SK-N-SH (cell line): Measurements from ENCODE around the gene PROSER3. TPM values are rescaled to one million over a fixed set of nuclear protein-coding genes. Genes with fewer than 3 reads are reported as not detected.

Source experiments
- CTCF ChIA-PET: fragments of 300-600, 350-600 bp; formaldehyde crosslinking; extraction: SDS; loops from one replicate; lab custom pipeline; 2021; lab: Yijun Ruan, JAX
- POLR2A ChIA-PET: fragments of 350-600 bp; sonication (Branson Sonifier 250); formaldehyde crosslinking; extraction: SDS; loops from one replicate; lab custom pipeline; 2020; ENCODE audit warnings: antibody characterized with exemption, inconsistent platforms; lab: Yijun Ruan, JAX
- DNase-seq: peaks from one replicate; pipeline ENCODE4 v3.0.0; 2012
- H2AFZ ChIP-seq: fragments of 200-600 bp; sonication (generic); 2 replicates; pipeline ENCODE4 v1.8.1; 2016; ENCODE audit warnings: antibody characterized with exemption, mild to moderate bottlenecking, low read depth
- H3F3A ChIP-seq: fragments of 200-600 bp; sonication (generic); replicated peaks from 2 replicates; pipeline ENCODE3; 2016; ENCODE audit warnings: antibody characterized with exemption, mild to moderate bottlenecking; ENCODE audit not compliant: insufficient read depth
- H3K27ac ChIP-seq, 2 experiments: fragments of 200-500 bp in 1 of 2; fragments of 200-600 bp in 1 of 2; sonication (Bioruptor generic) in 1 of 2; sonication (generic), shearing (Covaris generic) in 1 of 2; 2 replicates each; pipeline versions ENCODE4 v1.5.1 to v1.6.1; 2014 to 2016; ENCODE audit warnings: low read depth in 2 of 2, inconsistent platforms in 1 of 2, low read length in 1 of 2, mild to moderate bottlenecking in 1 of 2, mixed read lengths in 1 of 2
- H3K27me3 ChIP-seq: fragments of 200-600 bp; sonication (generic), shearing (Covaris generic); 2 replicates; pipeline ENCODE4 v1.6.1; 2016; ENCODE audit warnings: mixed run types; ENCODE audit not compliant: insufficient read depth
- H3K36me3 ChIP-seq, 2 experiments: fragments of 200-500 bp in 1 of 2; fragments of 200-600 bp in 1 of 2; sonication (Bioruptor generic) in 1 of 2; sonication (generic) in 1 of 2; replicated peaks in 1 of 2; 2 replicates each; pipeline versions ENCODE3 to v1.5.1; 2014 to 2016; ENCODE audit warnings: low read length in 1 of 2, mild to moderate bottlenecking in 1 of 2; ENCODE audit not compliant: insufficient read depth in 2 of 2, control insufficient read depth in 1 of 2
- H3K4me1 ChIP-seq, 2 experiments: fragments of 200-500 bp in 1 of 2; fragments of 200-600 bp in 1 of 2; sonication (Bioruptor generic) in 1 of 2; sonication (generic), shearing (Covaris generic) in 1 of 2; 2 replicates each; pipeline versions ENCODE4 v1.5.1 to v1.6.1; 2014 to 2016; ENCODE audit warnings: low read depth in 1 of 2, low read length in 1 of 2, mixed run types in 1 of 2; ENCODE audit not compliant: insufficient read depth in 2 of 2, control insufficient read depth in 1 of 2
- H3K4me2 ChIP-seq: fragments of 200-600 bp; sonication (generic), shearing (Covaris generic); 2 replicates; pipeline ENCODE4 v1.6.1; 2017; ENCODE audit warnings: mixed run types
- H3K4me3 ChIP-seq, 2 experiments: fragments of 200-500 bp in 1 of 2; fragments of 200-600 bp in 1 of 2; sonication (Bioruptor generic) in 1 of 2; sonication (generic), shearing (Covaris generic) in 1 of 2; 2 replicates each; pipeline versions ENCODE4 v1.5.1 to v1.8.1; 2014 to 2016; ENCODE audit warnings: low read depth in 2 of 2, inconsistent platforms in 1 of 2, low read length in 1 of 2, mild to moderate bottlenecking in 1 of 2, mixed read lengths in 1 of 2, moderate library complexity in 1 of 2
- H3K79me2 ChIP-seq: fragments of 200-600 bp; sonication (generic); 2 replicates; pipeline ENCODE4 v1.8.1; 2017; ENCODE audit warnings: mild to moderate bottlenecking; ENCODE audit not compliant: insufficient read depth
- H3K9ac ChIP-seq: fragments of 200-600 bp; sonication (generic); 2 replicates; pipeline ENCODE4 v1.6.1; 2017; ENCODE audit warnings: mixed run types
- H3K9me2 ChIP-seq: fragments of 200-600 bp; sonication (generic); 2 replicates; pipeline ENCODE4 v1.6.1; 2017; ENCODE audit warnings: mixed run types
- H3K9me3 ChIP-seq: fragments of 200-600 bp; sonication (generic); 2 replicates; pipeline ENCODE4 v1.6.1; 2017; ENCODE audit warnings: mixed run types, mild to moderate bottlenecking, moderate library complexity
- H4K20me1 ChIP-seq: fragments of 200-600 bp; sonication (generic); 2 replicates; pipeline ENCODE4 v1.6.1; 2017; ENCODE audit warnings: mild to moderate bottlenecking, mixed run types; ENCODE audit not compliant: insufficient read depth
- CHD2 ChIP-seq: fragments of 150-350 bp; IDR thresholded peaks from 2 replicates; pipeline ENCODE4 v1.6.1; 2018; ENCODE audit warnings: low read length; ENCODE audit not compliant: partially characterized antibody
- ELF1 ChIP-seq: IDR thresholded peaks from 2 replicates; pipeline ENCODE4 v1.4.0; 2012
- EZH2phosphoT487 ChIP-seq: fragments of 200-600 bp; sonication (generic); IDR thresholded peaks from 2 replicates; pipeline ENCODE4 v1.6.1; 2017; ENCODE audit warnings: low read depth, mixed run types, mild to moderate bottlenecking, antibody characterized with exemption, moderate library complexity, borderline replicate concordance
- FOXJ3 ChIP-seq: sonication (generic); formaldehyde crosslinking; IDR thresholded peaks from 2 replicates; pipeline ENCODE4 v1.5.1; 2020; ENCODE audit warnings: mild to moderate bottlenecking, missing genetic modification reagents
- FOXM1 ChIP-seq: IDR thresholded peaks from 2 replicates; pipeline ENCODE4 v1.4.0; 2012; ENCODE audit warnings: low read depth, mild to moderate bottlenecking
- GABPA ChIP-seq: IDR thresholded peaks from 2 replicates; pipeline ENCODE4 v1.4.0; 2012; ENCODE audit warnings: low read depth, mild to moderate bottlenecking
- GATA2 ChIP-seq: sonication (generic); formaldehyde crosslinking; IDR thresholded peaks from 2 replicates; pipeline ENCODE4 v1.5.0; 2020; ENCODE audit warnings: mild to moderate bottlenecking, missing genetic modification reagents
- MXI1 ChIP-seq: IDR thresholded peaks from 2 replicates; pipeline ENCODE4 v1.6.1; 2012; ENCODE audit warnings: mild to moderate bottlenecking, low read depth, low read length, improper control_type of control experiment
- NFIC ChIP-seq: IDR thresholded peaks from 2 replicates; pipeline ENCODE4 v1.4.0; 2012; ENCODE audit warnings: borderline replicate concordance
- NRF1 ChIP-seq: IDR thresholded peaks from 2 replicates; pipeline ENCODE4 v1.6.1; 2012; ENCODE audit warnings: low read depth, mild to moderate bottlenecking, low read length
- POLR2AphosphoS5 ChIP-seq: IDR thresholded peaks from 2 replicates; pipeline ENCODE4 v1.6.1; 2012; ENCODE audit warnings: low read depth, low read length
- RAD21 ChIP-seq: IDR thresholded peaks from 2 replicates; pipeline ENCODE4 v1.6.1; 2012; ENCODE audit warnings: mild to moderate bottlenecking, low read length
- RCOR1 ChIP-seq: fragments of 150-350 bp; IDR thresholded peaks from 2 replicates; pipeline ENCODE4 v1.6.1; 2017; ENCODE audit warnings: antibody characterized with exemption, low read length
- SMC3 ChIP-seq: IDR thresholded peaks from 2 replicates; pipeline ENCODE4 v1.6.1; 2012; ENCODE audit warnings: low read depth, low read length, improper control_type of control experiment
- TCF12 ChIP-seq: IDR thresholded peaks from 2 replicates; pipeline ENCODE4 v1.4.0; 2012
- TEAD4 ChIP-seq: IDR thresholded peaks from 2 replicates; pipeline ENCODE4 v1.4.0; 2012; ENCODE audit warnings: mild to moderate bottlenecking, borderline replicate concordance; ENCODE audit not compliant: insufficient read depth
- YY1 ChIP-seq: IDR thresholded peaks from 2 replicates; pipeline ENCODE4 v1.4.0; 2012; ENCODE audit warnings: low read depth, mild to moderate bottlenecking
- WGBS: methylation state at CpG from one replicate; pipeline ENCODE4 v1.1.6; 2017; ENCODE audit warnings: low lambda C conversion rate; 5-methylcytosine and 5-hydroxymethylcytosine counted together
- polyA plus RNA-seq, 3 experiments: library from polyadenylated mRNA; depleted of rRNA; stranded (reverse); fragments of >200 nt; gene quantifications; 2 replicates each; pipeline ENCODE4 v1.2.3, GENCODE V29; 2012
- TF ChIP-seq, protein P1 (sequence below): IDR thresholded peaks from 2 replicates; pipeline ENCODE4 v1.4.0; 2012; ENCODE audit warnings: low read depth, borderline replicate concordance
- TF ChIP-seq, protein P2 (sequence below): IDR thresholded peaks from 2 replicates; pipeline ENCODE4 v1.4.0; 2012; ENCODE audit warnings: low read depth
- TF ChIP-seq, protein P3 (sequence below): IDR thresholded peaks from 2 replicates; pipeline ENCODE4 v1.4.0; 2012; ENCODE audit warnings: low read depth, borderline replicate concordance
- TF ChIP-seq, protein P4 (sequence below): fragments of 150-350 bp; IDR thresholded peaks from 2 replicates; pipeline ENCODE4 v1.6.1; 2017; ENCODE audit warnings: antibody characterized with exemption, low read length, low read depth, borderline replicate concordance

The PROSER3 gene
- polyA plus RNA-seq, 1 of the 3 experiments (the other 2 are of a cell fraction) = 12.5 TPM

DNA sequence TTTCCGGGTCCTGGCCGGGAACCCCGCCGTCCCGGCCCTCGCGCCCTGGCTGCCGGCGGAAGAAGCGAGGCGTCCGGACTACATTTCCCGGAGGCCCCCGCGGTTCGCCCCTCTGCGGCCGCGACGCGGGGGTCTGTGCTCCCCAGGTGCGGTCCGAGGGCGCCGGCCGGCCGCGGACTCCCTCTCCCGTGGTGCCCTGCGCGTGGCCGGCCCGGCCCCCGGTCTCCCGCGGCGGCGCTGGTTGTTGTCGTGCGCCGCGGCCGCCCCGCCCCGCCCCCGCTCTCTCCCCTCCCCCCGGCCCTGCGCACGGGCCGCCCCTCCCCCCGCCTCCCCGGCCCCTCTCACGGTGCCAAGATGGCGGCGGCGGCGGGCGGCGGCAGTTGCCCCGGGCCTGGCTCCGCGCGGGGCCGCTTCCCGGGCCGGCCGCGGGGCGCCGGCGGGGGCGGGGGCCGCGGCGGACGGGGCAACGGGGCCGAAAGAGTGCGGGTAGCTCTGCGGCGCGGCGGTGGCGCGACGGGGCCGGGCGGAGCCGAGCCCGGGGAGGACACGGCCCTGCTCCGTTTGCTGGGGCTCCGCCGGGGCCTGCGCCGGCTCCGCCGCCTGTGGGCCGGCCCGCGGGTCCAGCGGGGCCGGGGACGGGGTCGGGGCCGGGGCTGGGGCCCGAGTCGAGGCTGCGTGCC, 40.2 kb upstream of the PROSER3 start, which contains the start of gene KMT2B:
KMT2B (plus strand) TSS at position 339 of the 680 bp plus-strand sequence; CDS start at position 355, 16 bp downstream.
- peak within 1 kb of the TSS; percentile 86 for H2AFZ ChIP-seq
- peaks cover 6 to 25% of the 10 kb centered on the region in 2 experiments for H3K36me3 ChIP-seq
- H3K4me2 ChIP-seq = peak within 1 kb of the TSS; percentile 97
- peaks cover 6% of the 10 kb centered on the region for H3F3A ChIP-seq
- peak; percentile 99 for DNase-seq
- ChIA-PET CTCF (interaction anchor here (1.0 to 1.9 kb wide), 4 partner anchors 19 to 162 kb away, joined by 3 to 4 read pairs (median 3); no protein-coding TSS in a partner anchor), POLR2A (interaction anchor here (1.2 kb wide), 1 partner anchor 23 kb away, joined by 3 read pairs; no protein-coding TSS in a partner anchor)
- peaks cover 28% of the 10 kb centered on the region for H4K20me1 ChIP-seq
- H3K27me3 ChIP-seq = no peaks in the 10 kb centered on the region
- peak within 1 kb of the TSS; percentile 62 to 95 for H3K27ac ChIP-seq
- peak within 1 kb of the TSS; percentile 88 to 91 for H3K4me3 ChIP-seq
- H3K9me2 ChIP-seq = no peaks in the 10 kb centered on the region
- H3K9ac ChIP-seq = peak within 1 kb of the TSS; percentile 69
- peaks cover 5 to 24% of the 10 kb centered on the region in 2 experiments; a peak in 3 of 4 replicates for H3K4me1 ChIP-seq
- H3K79me2 ChIP-seq = peaks cover 28% of the 10 kb centered on the region
- no CpG with 5 or more reads among the region's 109 CpGs for WGBS
- no peaks in the 10 kb centered on the region for H3K9me3 ChIP-seq
- no peak for TF ChIP-seq TEAD4
- TF ChIP-seq RCOR1 = no peak
- peak; percentile 88; the same call in 1 of the 2 replicates for TF ChIP-seq ELF1
- no peak for TF ChIP-seq GATA2
- TF ChIP-seq CHD2 = no peak
- no peak for TF ChIP-seq GABPA
- TF ChIP-seq, protein P1, sequence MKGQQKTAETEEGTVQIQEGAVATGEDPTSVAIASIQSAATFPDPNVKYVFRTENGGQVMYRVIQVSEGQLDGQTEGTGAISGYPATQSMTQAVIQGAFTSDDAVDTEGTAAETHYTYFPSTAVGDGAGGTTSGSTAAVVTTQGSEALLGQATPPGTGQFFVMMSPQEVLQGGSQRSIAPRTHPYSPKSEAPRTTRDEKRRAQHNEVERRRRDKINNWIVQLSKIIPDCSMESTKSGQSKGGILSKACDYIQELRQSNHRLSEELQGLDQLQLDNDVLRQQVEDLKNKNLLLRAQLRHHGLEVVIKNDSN = no peak
- TF ChIP-seq YY1 = peak; percentile 68
- no peak for TF ChIP-seq POLR2AphosphoS5
- TF ChIP-seq NRF1 = 0 out of 2 replicates have a peak, but pooled peaks have one; percentile 5

DNA sequence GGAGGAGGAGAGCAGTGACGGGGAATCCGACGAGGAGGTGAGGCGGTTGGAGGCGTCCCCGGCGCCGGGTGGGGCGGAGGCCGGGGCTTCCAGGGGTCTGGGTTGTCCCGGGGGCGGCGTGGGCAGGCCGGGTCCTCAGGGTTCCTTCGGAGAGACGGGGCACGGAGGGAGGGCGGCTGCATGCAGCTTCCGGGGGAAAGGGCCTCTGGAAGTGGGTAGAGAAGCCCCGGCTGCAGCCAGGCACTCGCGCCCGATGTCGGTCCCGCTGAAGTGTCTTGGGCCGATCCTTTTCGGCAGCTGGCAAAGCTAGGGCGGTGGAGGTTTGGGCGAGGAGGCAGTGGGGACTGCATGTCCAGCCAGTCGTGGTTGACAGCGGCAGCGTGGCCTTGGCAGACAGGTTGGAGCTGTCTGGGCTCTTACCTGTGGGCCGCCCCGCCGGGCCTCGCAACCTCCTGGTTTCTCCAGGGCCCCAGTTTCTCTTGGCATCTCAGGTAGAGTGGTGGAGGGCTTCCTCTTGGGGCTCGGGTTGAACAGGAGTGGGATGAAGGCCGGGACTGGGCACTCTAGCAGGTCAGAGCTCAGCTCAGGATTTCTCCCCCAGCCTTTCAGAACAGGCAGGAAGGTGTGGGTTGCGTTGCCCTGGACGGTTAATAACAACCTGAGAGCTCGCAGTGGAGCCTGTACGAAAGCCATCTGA, 39.5 kb upstream of the PROSER3 start:
- Histone ChIP-seq H3K79me2 (peaks cover 28% of the 10 kb centered on the region), H2AFZ (no peak overlapping the region), H3K9me2 (no peaks in the 10 kb centered on the region), H3K9me3 (no peaks in the 10 kb centered on the region), H3K27me3 (no peaks in the 10 kb centered on the region), H3K4me1 (peaks cover 5 to 24% of the 10 kb centered on the region in 2 experiments; a peak in 3 of 4 replicates), H3K4me3 (peak overlapping the region; percentile 86 to 88), H3K27ac (peak overlapping the region; percentile 58 to 82; a peak in 3 of 4 replicates), H3F3A (peaks cover 6% of the 10 kb centered on the region), H3K4me2 (peak overlapping the region; percentile 97), H4K20me1 (peaks cover 28% of the 10 kb centered on the region), H3K36me3 (peaks cover 6 to 32% of the 10 kb centered on the region in 2 experiments), H3K9ac (peak overlapping the region; percentile 69)
- DNase-seq = peak; percentile 69
- POLR2A ChIA-PET = interaction anchor here (1.2 kb wide), 1 partner anchor 22 kb away, joined by 3 read pairs; no protein-coding TSS in a partner anchor
- CTCF ChIA-PET = interaction anchor here (1.0 to 1.9 kb wide), 5 partner anchors 19 to 163 kb away, joined by 3 to 4 read pairs (median 3); no protein-coding TSS in a partner anchor
- WGBS = 5% methylated on average over 33 of the region's 42 CpGs
- TF ChIP-seq POLR2AphosphoS5 (no peak), NFIC (no peak), RAD21 (no peak), SMC3 (no peak), FOXJ3 (CRISPR knock-in tag) (no peak), FOXM1 (no peak), CHD2 (no peak), TCF12 (no peak), MXI1 (peak; percentile 64), EZH2phosphoT487 (no peak), GABPA (no peak)
- TF ChIP-seq, protein P2, sequence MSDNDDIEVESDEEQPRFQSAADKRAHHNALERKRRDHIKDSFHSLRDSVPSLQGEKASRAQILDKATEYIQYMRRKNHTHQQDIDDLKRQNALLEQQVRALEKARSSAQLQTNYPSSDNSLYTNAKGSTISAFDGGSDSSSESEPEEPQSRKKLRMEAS = peak; percentile 56
- TF ChIP-seq, protein P1 = no peak
- TF ChIP-seq, protein P3, sequence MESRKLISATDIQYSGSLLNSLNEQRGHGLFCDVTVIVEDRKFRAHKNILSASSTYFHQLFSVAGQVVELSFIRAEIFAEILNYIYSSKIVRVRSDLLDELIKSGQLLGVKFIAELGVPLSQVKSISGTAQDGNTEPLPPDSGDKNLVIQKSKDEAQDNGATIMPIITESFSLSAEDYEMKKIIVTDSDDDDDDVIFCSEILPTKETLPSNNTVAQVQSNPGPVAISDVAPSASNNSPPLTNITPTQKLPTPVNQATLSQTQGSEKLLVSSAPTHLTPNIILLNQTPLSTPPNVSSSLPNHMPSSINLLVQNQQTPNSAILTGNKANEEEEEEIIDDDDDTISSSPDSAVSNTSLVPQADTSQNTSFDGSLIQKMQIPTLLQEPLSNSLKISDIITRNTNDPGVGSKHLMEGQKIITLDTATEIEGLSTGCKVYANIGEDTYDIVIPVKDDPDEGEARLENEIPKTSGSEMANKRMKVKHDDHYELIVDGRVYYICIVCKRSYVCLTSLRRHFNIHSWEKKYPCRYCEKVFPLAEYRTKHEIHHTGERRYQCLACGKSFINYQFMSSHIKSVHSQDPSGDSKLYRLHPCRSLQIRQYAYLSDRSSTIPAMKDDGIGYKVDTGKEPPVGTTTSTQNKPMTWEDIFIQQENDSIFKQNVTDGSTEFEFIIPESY = no peak
- TF ChIP-seq, protein P4, sequence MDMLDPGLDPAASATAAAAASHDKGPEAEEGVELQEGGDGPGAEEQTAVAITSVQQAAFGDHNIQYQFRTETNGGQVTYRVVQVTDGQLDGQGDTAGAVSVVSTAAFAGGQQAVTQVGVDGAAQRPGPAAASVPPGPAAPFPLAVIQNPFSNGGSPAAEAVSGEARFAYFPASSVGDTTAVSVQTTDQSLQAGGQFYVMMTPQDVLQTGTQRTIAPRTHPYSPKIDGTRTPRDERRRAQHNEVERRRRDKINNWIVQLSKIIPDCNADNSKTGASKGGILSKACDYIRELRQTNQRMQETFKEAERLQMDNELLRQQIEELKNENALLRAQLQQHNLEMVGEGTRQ = no peak
